ENCODE results near the gene HFE.

The HFE gene

DNA sequence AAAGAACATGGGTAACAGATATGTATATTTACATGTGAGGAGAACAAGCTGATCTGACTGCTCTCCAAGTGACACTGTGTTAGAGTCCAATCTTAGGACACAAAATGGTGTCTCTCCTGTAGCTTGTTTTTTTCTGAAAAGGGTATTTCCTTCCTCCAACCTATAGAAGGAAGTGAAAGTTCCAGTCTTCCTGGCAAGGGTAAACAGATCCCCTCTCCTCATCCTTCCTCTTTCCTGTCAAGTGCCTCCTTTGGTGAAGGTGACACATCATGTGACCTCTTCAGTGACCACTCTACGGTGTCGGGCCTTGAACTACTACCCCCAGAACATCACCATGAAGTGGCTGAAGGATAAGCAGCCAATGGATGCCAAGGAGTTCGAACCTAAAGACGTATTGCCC, 5.2 kb downstream of the HFE start:
- Histone ChIP-seq H3K36me3 (replicated peaks; ENCODE audit: insufficient read depth, low read length) (no peaks in the 10 kb centered on the region), H3K4me1 (ENCODE audit: low read length) (peaks cover 6% of the 10 kb centered on the region; the same call in 1 of the 2 replicates), H3K9me2 (replicated peaks; ENCODE audit: insufficient read depth, low read length) (no peaks in the 10 kb centered on the region), H3K27ac (ENCODE audit: low read length) (no peak overlapping the region), H3K4me2 (ENCODE audit: low read depth, low read length) (no peak overlapping the region), H4K20me1 (ENCODE audit: insufficient read depth, low read length) (no peaks in the 10 kb centered on the region), H2AFZ (ENCODE audit: low read length) (0 out of 2 replicates have a peak overlapping the region, but pooled peaks have one; percentile 16), H3K9ac (ENCODE audit: low read length) (no peak overlapping the region), H3K27me3 (replicated peaks; ENCODE audit: insufficient read depth, low read length) (no peaks in the 10 kb centered on the region), H3K79me2 (ENCODE audit: low read length) (no peaks in the 10 kb centered on the region), H3K4me3 (ENCODE audit: low read length) (no peak overlapping the region), H3F3A (ENCODE audit: insufficient read depth, low read length) (no peaks in the 10 kb centered on the region), H3K9me3 (replicated peaks; ENCODE audit: insufficient read depth, low read length) (no peaks in the 10 kb centered on the region)
- no peak for TF ChIP-seq EZH2phosphoT487 (IDR thresholded peaks at IDR 0.05; ENCODE audit: low read length)
- TF ChIP-seq, protein P1, sequence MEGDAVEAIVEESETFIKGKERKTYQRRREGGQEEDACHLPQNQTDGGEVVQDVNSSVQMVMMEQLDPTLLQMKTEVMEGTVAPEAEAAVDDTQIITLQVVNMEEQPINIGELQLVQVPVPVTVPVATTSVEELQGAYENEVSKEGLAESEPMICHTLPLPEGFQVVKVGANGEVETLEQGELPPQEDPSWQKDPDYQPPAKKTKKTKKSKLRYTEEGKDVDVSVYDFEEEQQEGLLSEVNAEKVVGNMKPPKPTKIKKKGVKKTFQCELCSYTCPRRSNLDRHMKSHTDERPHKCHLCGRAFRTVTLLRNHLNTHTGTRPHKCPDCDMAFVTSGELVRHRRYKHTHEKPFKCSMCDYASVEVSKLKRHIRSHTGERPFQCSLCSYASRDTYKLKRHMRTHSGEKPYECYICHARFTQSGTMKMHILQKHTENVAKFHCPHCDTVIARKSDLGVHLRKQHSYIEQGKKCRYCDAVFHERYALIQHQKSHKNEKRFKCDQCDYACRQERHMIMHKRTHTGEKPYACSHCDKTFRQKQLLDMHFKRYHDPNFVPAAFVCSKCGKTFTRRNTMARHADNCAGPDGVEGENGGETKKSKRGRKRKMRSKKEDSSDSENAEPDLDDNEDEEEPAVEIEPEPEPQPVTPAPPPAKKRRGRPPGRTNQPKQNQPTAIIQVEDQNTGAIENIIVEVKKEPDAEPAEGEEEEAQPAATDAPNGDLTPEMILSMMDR (IDR thresholded peaks at IDR 0.05; ENCODE audit: low read length), result no peak
- TF ChIP-seq EZH2 (optimal IDR thresholded peaks at IDR 0.05; ENCODE audit: low read depth, low read length), result no peak
- DNase-seq, result no peak

GRCh38 chr6:26094036-26094435, 6.8 kb downstream of the HFE start:
- Histone ChIP-seq H3K4me2 (ENCODE audit: low read depth, low read length) (no peak overlapping the region), H3K4me1 (ENCODE audit: low read length) (peaks cover 6% of the 10 kb centered on the region; the same call in 1 of the 2 replicates), H3K27ac (ENCODE audit: low read length) (no peak overlapping the region), H4K20me1 (ENCODE audit: insufficient read depth, low read length) (no peaks in the 10 kb centered on the region), H3K9me2 (replicated peaks; ENCODE audit: insufficient read depth, low read length) (no peaks in the 10 kb centered on the region), H2AFZ (ENCODE audit: low read length) (no peak overlapping the region), H3K36me3 (replicated peaks; ENCODE audit: insufficient read depth, low read length) (no peaks in the 10 kb centered on the region), H3K9me3 (replicated peaks; ENCODE audit: insufficient read depth, low read length) (no peaks in the 10 kb centered on the region), H3K27me3 (replicated peaks; ENCODE audit: insufficient read depth, low read length) (no peaks in the 10 kb centered on the region), H3K9ac (ENCODE audit: low read length) (no peak overlapping the region), H3K4me3 (ENCODE audit: low read length) (no peak overlapping the region), H3K79me2 (ENCODE audit: low read length) (no peaks in the 10 kb centered on the region), H3F3A (ENCODE audit: insufficient read depth, low read length) (no peaks in the 10 kb centered on the region)
- no peak for DNase-seq
- TF ChIP-seq, protein P1 (IDR thresholded peaks at IDR 0.05; ENCODE audit: low read length), result no peak
- TF ChIP-seq EZH2phosphoT487 (IDR thresholded peaks at IDR 0.05; ENCODE audit: low read length), result no peak

DNA sequence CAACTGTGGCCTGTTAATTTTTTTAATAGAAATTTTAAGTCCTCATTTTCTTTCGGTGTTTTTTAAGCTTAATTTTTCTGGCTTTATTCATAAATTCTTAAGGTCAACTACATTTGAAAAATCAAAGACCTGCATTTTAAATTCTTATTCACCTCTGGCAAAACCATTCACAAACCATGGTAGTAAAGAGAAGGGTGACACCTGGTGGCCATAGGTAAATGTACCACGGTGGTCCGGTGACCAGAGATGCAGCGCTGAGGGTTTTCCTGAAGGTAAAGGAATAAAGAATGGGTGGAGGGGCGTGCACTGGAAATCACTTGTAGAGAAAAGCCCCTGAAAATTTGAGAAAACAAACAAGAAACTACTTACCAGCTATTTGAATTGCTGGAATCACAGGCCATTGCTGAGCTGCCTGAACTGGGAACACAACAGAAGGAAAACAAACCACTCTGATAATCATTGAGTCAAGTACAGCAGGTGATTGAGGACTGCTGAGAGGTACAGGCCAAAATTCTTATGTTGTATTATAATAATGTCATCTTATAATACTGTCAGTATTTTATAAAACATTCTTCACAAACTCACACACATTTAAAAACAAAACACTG, 10.1 kb downstream of the HFE start:
- Histone ChIP-seq H3F3A (ENCODE audit: insufficient read depth, low read length) (no peaks in the 10 kb centered on the region), H3K9me2 (replicated peaks; ENCODE audit: insufficient read depth, low read length) (no peaks in the 10 kb centered on the region), H3K9me3 (replicated peaks; ENCODE audit: insufficient read depth, low read length) (no peaks in the 10 kb centered on the region), H3K36me3 (replicated peaks; ENCODE audit: insufficient read depth, low read length) (no peaks in the 10 kb centered on the region), H3K79me2 (ENCODE audit: low read length) (no peaks in the 10 kb centered on the region), H3K4me3 (ENCODE audit: low read length) (no peak overlapping the region), H3K9ac (ENCODE audit: low read length) (no peak overlapping the region), H3K4me1 (ENCODE audit: low read length) (peaks cover 3% of the 10 kb centered on the region; the same call in 1 of the 2 replicates), H2AFZ (ENCODE audit: low read length) (no peak overlapping the region), H3K27ac (ENCODE audit: low read length) (no peak overlapping the region), H3K27me3 (replicated peaks; ENCODE audit: insufficient read depth, low read length) (no peaks in the 10 kb centered on the region), H4K20me1 (ENCODE audit: insufficient read depth, low read length) (no peaks in the 10 kb centered on the region), H3K4me2 (ENCODE audit: low read depth, low read length) (no peak overlapping the region)
- no peak for TF ChIP-seq EZH2phosphoT487 (IDR thresholded peaks at IDR 0.05; ENCODE audit: low read length)
- TF ChIP-seq, protein P1 (IDR thresholded peaks at IDR 0.05; ENCODE audit: low read length), result peak; percentile 69
- no peak for TF ChIP-seq EZH2 (optimal IDR thresholded peaks at IDR 0.05; ENCODE audit: low read depth, low read length)
- DNase-seq, result peak; percentile 50
